Omental fat pad (tissue), 4 donors: ENCODE measurements around the gene KIF9. TPM values are rescaled to one million over a fixed set of nuclear protein-coding genes. Genes with fewer than 3 reads are reported as not detected.

Source experiments
- ATAC-seq: fragments of 150-250 bp; one replicate; pipeline ENCODE4 v1.9.1; 2016; ENCODE audit warnings: mild to moderate bottlenecking, moderate library complexity; ENCODE audit not compliant: low FRiP score
- DNase-seq: peaks from one replicate; pipeline ENCODE4 v3.0.0-alpha.2; 2019; ENCODE audit warnings: low spot score
- total RNA-seq, 4 donors: library from RNA; depleted of rRNA; stranded (reverse); fragments of >200 nt; gene quantifications; one replicate each; pipeline ENCODE4 v1.1.0, GENCODE V29; 2016
- TF ChIP-seq, protein P1 (sequence below), 3 donors: fragments of 450-650 bp; IDR thresholded peaks; one replicate each; pipeline ENCODE4 v1.5.1; 2016 to 2017; ENCODE audit warnings: antibody characterized with exemption in 3 of 3, mild to moderate bottlenecking in 3 of 3, moderate library complexity in 2 of 3

The KIF9 gene
- total RNA-seq, 4 donors from 2014 or later: 2.8 to 16.1 (median 9.4) TPM

DNA sequence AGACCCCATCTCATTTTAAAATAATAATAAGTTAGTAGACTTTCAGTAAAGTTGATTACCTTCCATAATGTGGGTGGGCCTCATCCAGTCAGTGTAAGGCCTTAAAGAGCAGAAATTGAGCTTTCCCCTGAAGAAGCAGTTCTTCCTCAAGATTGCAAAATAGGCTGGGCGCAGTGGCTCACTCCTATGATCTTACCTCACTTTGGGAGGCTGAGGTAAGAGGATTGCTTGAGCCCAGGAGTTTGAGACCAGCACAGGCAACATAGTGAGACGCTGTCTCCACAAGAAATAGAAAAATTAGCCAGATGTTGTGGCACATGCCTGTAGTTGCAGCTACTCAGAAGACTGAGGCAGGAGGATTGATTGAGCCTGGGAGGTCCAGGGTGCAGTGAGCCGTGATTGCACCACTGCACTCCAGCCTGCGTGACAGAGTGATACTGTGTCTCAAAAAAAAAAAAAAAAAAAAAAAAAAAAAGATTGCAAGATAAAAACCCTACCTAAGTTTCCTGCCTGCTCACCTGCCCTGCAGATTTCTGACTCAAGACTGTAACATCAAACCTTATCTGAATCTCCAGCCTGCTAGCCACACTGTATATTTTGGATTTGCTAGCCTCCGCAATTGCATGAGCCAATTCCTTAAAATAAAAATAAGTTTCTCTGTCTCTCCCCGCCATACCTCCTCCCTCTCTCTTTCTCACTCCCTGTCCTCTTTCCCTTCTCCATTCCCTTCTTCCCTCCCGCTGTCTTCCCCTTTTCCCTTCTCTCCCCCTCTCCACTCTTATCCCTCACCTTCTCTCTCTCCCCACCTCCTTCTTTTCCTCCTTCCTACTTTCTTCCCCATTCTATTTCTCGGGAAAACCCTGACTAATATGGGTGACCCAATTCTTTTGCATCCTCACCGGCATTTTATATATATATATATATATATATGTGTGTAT lies 17.1 kb upstream of the KIF9 start:
- no peak for DNase-seq
- TF ChIP-seq, protein P1, sequence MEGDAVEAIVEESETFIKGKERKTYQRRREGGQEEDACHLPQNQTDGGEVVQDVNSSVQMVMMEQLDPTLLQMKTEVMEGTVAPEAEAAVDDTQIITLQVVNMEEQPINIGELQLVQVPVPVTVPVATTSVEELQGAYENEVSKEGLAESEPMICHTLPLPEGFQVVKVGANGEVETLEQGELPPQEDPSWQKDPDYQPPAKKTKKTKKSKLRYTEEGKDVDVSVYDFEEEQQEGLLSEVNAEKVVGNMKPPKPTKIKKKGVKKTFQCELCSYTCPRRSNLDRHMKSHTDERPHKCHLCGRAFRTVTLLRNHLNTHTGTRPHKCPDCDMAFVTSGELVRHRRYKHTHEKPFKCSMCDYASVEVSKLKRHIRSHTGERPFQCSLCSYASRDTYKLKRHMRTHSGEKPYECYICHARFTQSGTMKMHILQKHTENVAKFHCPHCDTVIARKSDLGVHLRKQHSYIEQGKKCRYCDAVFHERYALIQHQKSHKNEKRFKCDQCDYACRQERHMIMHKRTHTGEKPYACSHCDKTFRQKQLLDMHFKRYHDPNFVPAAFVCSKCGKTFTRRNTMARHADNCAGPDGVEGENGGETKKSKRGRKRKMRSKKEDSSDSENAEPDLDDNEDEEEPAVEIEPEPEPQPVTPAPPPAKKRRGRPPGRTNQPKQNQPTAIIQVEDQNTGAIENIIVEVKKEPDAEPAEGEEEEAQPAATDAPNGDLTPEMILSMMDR (IDR thresholded peaks at IDR 0.05): no peak

DNA sequence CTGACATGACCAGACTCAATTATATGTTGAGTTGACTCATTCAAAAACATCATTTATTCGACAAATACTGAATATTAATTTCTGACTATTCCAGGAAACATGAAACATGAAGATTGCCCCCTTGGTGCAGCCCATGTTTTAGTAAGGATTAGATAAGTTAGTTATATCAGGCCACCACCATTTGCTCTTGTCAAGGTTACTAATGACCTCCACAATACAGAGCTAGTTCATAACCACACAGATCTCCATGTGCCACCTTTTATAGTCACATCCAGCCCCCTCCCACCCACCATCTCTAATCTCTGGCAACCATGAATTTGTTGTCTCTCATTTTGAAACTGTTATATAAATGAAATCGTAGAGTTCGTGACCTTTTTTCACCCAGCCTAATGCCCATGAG lies 15.8 kb upstream of the KIF9 start:
- TF ChIP-seq, protein P1 (IDR thresholded peaks at IDR 0.05): no peak
- no peak for ATAC-seq
- no peak for DNase-seq

More for the DNA sequence above, 17.1 kb upstream of the KIF9 start:
- ATAC-seq: no peak

DNA sequence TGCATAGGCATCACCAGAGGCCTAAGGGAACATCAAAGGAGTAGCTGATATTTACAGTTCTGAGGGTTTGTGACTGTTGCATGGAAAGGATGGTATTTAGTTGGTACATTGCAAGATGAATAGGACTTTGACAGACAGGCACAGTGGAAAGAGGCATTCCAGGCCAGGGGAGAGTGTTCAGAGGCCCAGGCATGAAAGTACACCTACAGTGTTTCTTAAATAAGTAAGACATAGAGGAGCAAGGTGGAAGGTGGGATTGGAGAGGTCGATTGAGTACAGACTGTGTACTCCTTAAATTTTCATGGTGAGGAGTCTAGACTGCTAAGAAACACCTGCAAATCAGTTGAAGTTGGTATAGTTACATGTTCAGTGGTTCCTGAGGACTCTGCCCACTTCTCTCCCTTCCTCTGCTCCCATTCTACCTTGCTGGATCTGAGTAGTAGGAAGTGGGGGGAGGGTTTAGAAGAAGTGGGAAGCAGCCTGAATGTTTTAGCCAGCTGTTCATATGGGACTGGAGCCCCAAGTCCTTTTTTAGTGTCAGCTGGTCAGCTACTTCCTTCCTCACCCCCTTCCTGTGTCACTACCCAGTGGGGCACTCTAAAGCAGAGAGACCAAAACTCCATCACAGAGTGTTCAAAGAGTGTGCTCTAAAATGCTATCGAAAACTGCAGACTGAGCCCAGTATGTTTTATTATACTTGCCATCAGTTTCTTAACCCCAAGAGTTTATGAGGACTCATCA lies 14.1 kb upstream of the KIF9 start:
- ATAC-seq (no peak), DNase-seq (no peak)
- TF ChIP-seq, protein P1 (IDR thresholded peaks at IDR 0.05): no peak

DNA sequence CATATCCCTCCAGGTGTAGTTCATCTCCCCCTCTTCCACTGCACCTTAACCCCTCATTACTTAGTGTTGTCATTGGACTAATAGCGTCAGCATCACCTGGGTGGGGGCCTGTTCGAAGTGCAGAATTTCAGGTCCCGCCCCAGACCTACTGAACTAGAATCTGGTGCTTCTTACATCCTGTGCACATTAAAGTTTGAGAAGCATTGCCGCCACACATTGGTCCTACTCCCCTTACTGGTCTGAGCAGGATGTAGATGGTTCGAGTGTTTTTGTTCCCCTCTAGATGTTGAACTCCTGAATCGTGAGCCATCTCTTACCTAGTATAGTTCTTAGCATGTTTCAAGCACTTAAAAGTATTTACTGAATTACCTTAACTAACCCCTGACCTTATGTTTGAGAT lies 13.4 kb upstream of the KIF9 start:
- ATAC-seq (no peak), DNase-seq (no peak)
- TF ChIP-seq, protein P1 (IDR thresholded peaks at IDR 0.05): no peak

DNA sequence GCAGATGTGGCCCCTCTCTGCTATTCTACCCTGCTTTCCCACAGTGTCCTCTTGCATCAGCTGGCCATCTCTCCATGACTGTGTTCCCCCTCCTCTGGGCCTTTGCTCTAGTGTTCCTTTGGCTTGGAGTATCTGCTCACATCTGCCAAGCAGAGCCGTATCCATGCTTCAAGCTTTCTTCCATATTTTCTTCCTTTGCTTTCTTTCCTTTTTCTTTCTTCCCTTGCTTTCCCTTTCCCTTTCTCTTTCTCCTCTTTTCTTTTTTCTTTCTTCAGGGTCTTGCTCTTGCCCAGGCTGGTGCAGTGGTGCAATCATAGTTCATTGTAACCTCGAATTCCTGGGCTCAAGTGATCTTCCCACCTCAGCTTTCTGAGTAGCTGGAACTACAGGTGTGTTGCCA lies 12.7 kb upstream of the KIF9 start:
- DNase-seq (no peak), ATAC-seq (no peak)
- TF ChIP-seq, protein P1 (IDR thresholded peaks at IDR 0.05): no peak

DNA sequence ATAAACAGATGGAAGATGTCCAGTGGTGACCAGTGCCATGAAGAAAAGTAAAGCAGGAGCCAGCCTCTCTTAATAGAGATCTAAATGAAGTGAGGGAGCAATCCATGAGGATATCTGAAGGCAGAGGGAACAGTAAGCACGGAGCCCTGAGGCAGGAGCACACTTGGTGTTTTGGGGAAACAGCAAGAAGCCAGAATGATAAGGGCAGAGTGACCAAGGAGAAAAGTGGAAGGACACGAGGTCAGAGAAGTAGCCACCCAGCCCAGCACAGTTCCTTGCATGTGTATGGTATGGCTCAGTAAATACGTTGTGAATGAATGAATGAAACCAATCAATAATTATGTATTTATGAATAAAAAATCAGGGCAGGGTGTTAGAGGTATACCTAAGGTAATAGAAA lies 11.8 kb upstream of the KIF9 start:
- TF ChIP-seq, protein P1 (IDR thresholded peaks at IDR 0.05): no peak
- DNase-seq (no peak), ATAC-seq (no peak)
